Ectodermal cell (in vitro differentiated cells): ENCODE measurements around the gene ZNF681.
A peak's percentile ranks its signal among the peaks of the same experiment; 100 is the strongest.

Experiments
- H3K27ac ChIP-seq: 2 replicates; pipeline ENCODE4 v1.7.0; 2013; ENCODE audit warnings: mild to moderate bottlenecking, low read depth, low read length; ENCODE audit not compliant: insufficient read depth, poor library complexity, severe bottlenecking
- H3K27me3 ChIP-seq: 2 replicates; pipeline ENCODE4 v1.7.0; 2013; ENCODE audit warnings: mild to moderate bottlenecking, low read length; ENCODE audit not compliant: insufficient read depth, control insufficient read depth, poor library complexity, severe bottlenecking
- H3K36me3 ChIP-seq: one replicate; pipeline ENCODE4 v1.7.0; 2013; ENCODE audit warnings: low read length; ENCODE audit not compliant: control insufficient read depth, insufficient read depth
- H3K4me1 ChIP-seq: one replicate; pipeline ENCODE4 v1.7.0; 2013; ENCODE audit warnings: low read length; ENCODE audit not compliant: control insufficient read depth, insufficient read depth
- H3K4me3 ChIP-seq: 2 replicates; pipeline ENCODE4 v1.7.0; 2013; ENCODE audit warnings: low read depth, low read length, control low read depth; ENCODE audit not compliant: insufficient read depth
- H3K9me3 ChIP-seq: 2 replicates; pipeline ENCODE4 v1.7.0; 2013; ENCODE audit warnings: mild to moderate bottlenecking, low read length, moderate library complexity; ENCODE audit not compliant: control insufficient read depth
- WGBS, 2 experiments: methylation state at CpG; one replicate each; pipeline ENCODE4 v1.1.7; 2013; ENCODE audit warnings: missing lambda C conversion rate in 2 of 2; 5-methylcytosine and 5-hydroxymethylcytosine counted together

The ZNF681 gene

GRCh38 chr19:23774524-23774971, 15.9 kb upstream of the ZNF681 start:
- Histone ChIP-seq H3K9me3 (no peaks in the 10 kb centered on the region), H3K27me3 (no peaks in the 10 kb centered on the region), H3K4me1 (no peaks in the 10 kb centered on the region), H3K36me3 (peaks cover 37% of the 10 kb centered on the region), H3K4me3 (no peak overlapping the region), H3K27ac (no peak overlapping the region)

GRCh38 chr19:23774106-23774505, 15.4 kb upstream of the ZNF681 start:
- 70 to 72% methylated on average over 4 of the region's 4 CpGs for WGBS, 2 experiments
- Histone ChIP-seq H3K27ac (no peak overlapping the region), H3K4me3 (no peak overlapping the region), H3K27me3 (no peaks in the 10 kb centered on the region), H3K9me3 (no peaks in the 10 kb centered on the region), H3K4me1 (no peaks in the 10 kb centered on the region), H3K36me3 (peaks cover 35% of the 10 kb centered on the region)

DNA sequence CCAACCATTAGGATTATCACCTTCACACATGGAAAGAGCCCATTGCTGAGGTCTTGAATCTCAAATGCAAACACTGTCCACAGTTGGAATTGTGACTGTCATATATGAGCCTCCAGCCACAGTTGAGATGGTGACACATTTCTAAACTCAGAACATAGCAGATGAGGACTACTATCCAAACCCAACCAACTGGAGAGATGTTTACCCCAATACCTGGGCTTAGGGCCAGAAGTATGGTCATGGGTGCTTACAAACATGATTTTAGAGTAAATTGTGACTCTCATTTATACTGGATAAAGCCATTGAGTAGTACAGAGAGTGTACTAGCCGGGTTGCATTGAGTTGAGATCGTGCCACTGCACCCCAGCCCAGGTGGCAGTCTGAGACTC, 14.0 kb upstream of the ZNF681 start:
- Histone ChIP-seq H3K36me3 (peaks cover 31% of the 10 kb centered on the region), H3K27me3 (no peaks in the 10 kb centered on the region), H3K4me1 (no peaks in the 10 kb centered on the region), H3K4me3 (no peak overlapping the region), H3K9me3 (no peaks in the 10 kb centered on the region), H3K27ac (no peak overlapping the region)
- 100% methylated on average over 1 to 2 of the region's 2 CpGs for WGBS, 2 experiments

- Histone ChIP-seq H3K4me3 (no peak overlapping the region), H3K9me3 (no peaks in the 10 kb centered on the region), H3K36me3 (peaks cover 24% of the 10 kb centered on the region), H3K27me3 (no peaks in the 10 kb centered on the region), H3K4me1 (no peaks in the 10 kb centered on the region), H3K27ac (no peak overlapping the region)
- WGBS, 2 experiments, result 93 to 94% methylated on average over 4 of the region's 4 CpGs
Observed at GRCh38 chr19:23771761-23772674, 13.3 kb upstream of the ZNF681 start.

GRCh38 chr19:23771316-23771715, 12.6 kb upstream of the ZNF681 start:
- no peak overlapping the region for H3K4me3 ChIP-seq
- H3K36me3 ChIP-seq, result peaks cover 17% of the 10 kb centered on the region
- no peaks in the 10 kb centered on the region for H3K27me3 ChIP-seq
- no peaks in the 10 kb centered on the region for H3K9me3 ChIP-seq
- 97 to 100% methylated on average over 1 to 2 of the region's 2 CpGs for WGBS, 2 experiments
- H3K27ac ChIP-seq, result no peak overlapping the region
- H3K4me1 ChIP-seq, result no peaks in the 10 kb centered on the region

DNA sequence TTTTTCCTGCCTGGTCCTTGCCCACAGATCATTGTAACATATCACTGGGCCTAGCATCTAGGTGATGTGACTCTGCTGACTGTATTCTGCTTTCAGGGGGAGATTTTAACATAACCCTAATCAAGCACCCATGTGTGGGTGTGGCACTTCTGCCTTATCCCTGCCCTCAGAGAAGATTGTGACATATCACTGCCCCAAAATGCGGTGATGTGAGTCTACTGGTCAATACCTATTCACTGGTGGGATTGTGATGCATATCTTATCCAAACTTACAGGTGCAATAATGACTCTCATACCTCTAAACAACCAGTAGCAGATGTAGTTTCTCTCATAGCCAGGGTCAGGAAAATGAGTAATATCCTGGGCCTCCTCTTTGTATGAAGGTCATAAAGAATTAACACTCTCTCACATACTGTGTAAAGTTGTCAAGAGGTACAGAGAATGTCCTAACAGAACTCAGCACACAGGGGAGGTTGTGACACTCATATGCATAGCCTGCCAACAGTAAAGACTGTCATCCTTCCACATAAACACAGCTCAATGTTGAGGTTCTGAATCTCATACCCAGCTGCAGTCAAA, 12.1 kb upstream of the ZNF681 start:
- no peaks in the 10 kb centered on the region for H3K9me3 ChIP-seq
- WGBS, 2 experiments, result 91 to 100% methylated on average over 1 of the region's 1 CpG
- H3K36me3 ChIP-seq, result peaks cover 11% of the 10 kb centered on the region

GRCh38 chr19:23769691-23770468, 11.2 kb upstream of the ZNF681 start:
- Histone ChIP-seq H3K36me3 (peaks cover 5% of the 10 kb centered on the region), H3K4me3 (no peak overlapping the region), H3K27me3 (no peaks in the 10 kb centered on the region), H3K4me1 (no peaks in the 10 kb centered on the region), H3K9me3 (no peaks in the 10 kb centered on the region), H3K27ac (no peak overlapping the region)
- 84% methylated on average over 3 of the region's 3 CpGs for WGBS, 2 experiments

More for the DNA sequence above, 12.1 kb upstream of the ZNF681 start:
- H3K27ac ChIP-seq, result no peak overlapping the region
- no peaks in the 10 kb centered on the region for H3K27me3 ChIP-seq
- no peaks in the 10 kb centered on the region for H3K4me1 ChIP-seq
- no peak overlapping the region for H3K4me3 ChIP-seq

DNA sequence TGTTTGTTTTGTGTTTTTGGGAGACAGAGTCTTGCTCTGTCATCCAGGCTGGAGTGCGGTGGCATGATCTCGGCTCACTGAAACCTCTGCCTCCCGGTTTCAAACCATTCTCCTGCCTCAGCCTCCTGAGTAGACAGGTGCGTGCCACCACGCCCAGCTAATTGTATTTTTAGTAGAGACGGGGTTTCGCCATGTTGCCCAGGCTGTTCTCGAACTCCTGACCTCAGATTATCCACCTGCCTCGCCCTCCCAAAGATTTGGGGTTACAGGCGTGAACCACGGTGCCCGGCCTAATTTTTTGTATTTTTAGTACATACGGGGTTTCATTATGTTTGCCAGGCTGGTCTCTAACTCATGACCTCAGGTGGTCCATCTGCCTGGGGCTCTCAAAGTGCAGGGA, 8.3 kb upstream of the ZNF681 start:
- peaks cover 5% of the 10 kb centered on the region for H3K36me3 ChIP-seq
- 86 to 88% methylated on average over 13 of the region's 13 CpGs for WGBS, 2 experiments
- H3K9me3 ChIP-seq, result no peaks in the 10 kb centered on the region
- H3K4me1 ChIP-seq, result no peaks in the 10 kb centered on the region
- H3K4me3 ChIP-seq, result no peak overlapping the region
- no peak overlapping the region for H3K27ac ChIP-seq
- H3K27me3 ChIP-seq, result no peaks in the 10 kb centered on the region

DNA sequence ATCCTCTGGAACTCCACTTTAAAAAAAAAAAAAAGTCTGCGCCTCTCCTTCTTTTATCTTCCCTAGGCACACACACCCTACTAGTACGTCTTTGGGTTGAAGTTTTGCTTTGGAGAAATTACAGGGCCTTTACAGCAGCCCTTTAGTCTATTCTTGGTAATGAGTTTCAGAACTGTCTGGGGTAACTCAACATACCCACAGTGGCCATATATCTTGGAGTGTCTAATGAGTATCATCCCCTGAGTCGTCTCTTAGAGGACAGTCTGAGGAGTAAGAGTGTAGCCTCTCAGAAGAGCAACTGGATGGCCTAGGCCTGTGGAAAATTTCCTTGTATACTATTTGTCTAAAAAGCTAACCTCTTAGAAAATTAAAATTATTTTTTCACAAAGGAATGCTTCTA, 6.1 kb upstream of the ZNF681 start:
- Histone ChIP-seq H3K4me1 (no peaks in the 10 kb centered on the region), H3K9me3 (no peaks in the 10 kb centered on the region), H3K4me3 (peak overlapping the region; percentile 80), H3K27me3 (no peaks in the 10 kb centered on the region), H3K36me3 (peaks cover 5% of the 10 kb centered on the region), H3K27ac (no peak overlapping the region)
- WGBS, 2 experiments, result 87 to 100% methylated on average over 2 of the region's 3 CpGs
